Measurements from ENCODE around the gene CCL21.

- TF ChIP-seq CTCF (IDR thresholded peaks at IDR 0.05) (no peak), POLR2A (IDR thresholded peaks at IDR 0.05) (no peak), POLR2AphosphoS5 (IDR thresholded peaks at IDR 0.05) (no peak), EP300 (IDR thresholded peaks at IDR 0.05) (no peak)
Observed at GRCh38 chr9:34688329-34689115, 21.4 kb downstream of the CCL21 start.
